NCI-H345 treated with DMSO at 0.1 percent for 48 hours (cell line): Measurements from ENCODE around the gene DNAJC25.
"Not testable (repeated sequence)": the region's sequence is repeated elsewhere in the genome, so short reads cannot be mapped to it uniquely, and the experiment has no call there.

Source experiments
- DNase-seq: peaks from one replicate; lab custom pipeline; 2025; ENCODE audit not compliant: unreplicated experiment; lab: John Stamatoyannopoulos, UW

The DNAJC25 gene

DNA sequence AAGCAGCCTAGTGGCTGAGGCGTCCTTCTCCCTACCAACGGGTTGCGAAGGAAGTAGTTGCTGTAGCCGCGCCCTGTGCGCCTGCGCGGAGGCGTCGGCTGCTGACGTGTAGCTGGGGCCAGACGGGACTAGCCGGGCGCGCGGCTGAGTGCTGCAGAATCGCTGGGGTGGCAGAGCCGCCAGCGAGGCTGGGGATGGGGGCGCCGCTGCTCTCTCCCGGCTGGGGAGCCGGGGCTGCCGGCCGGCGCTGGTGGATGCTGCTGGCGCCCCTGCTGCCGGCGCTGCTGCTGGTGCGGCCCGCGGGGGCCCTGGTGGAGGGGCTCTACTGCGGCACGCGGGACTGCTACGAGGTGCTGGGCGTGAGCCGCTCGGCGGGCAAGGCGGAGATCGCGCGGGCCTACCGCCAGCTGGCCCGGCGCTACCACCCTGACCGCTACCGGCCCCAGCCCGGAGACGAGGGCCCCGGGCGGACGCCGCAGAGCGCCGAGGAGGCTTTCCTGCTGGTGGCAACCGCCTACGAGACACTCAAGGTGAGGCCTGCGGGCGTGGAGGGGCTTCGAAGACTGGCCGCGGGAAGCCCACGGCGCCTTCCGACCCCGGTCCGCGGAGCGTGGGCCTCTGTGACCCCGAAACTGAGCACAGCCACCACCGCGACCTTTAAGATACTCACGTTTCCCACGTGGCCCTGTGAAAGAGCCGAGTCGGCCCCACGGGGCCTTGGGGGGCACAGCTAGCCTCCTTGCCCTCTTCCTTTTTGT, at the start of gene DNAJC25:
DNAJC25 (plus strand) TSS at position 121 of the 758 bp plus-strand sequence; CDS start at position 195, 74 bp downstream.
- peak; percentile 96 for DNase-seq

DNA sequence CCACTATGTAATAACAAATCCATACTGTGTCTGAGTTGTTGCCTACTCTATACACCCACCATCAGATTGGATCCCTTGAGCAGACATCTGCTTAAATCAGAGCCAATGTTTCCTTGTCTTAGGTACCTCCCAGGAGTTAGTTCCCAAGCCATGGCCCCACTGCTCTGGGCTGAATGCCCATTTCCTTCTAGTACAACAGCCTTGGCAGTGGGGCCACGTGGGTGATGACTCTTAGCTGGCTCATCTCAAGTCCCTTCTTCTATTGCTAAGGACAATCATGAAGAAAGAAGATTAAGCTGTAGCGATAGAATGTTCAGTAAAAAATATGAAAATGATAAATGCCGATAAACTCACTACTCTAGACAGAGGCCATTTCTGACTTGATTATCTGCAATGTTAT, 48.2 kb upstream of the DNAJC25 start:
- DNase-seq: no peak

DNA sequence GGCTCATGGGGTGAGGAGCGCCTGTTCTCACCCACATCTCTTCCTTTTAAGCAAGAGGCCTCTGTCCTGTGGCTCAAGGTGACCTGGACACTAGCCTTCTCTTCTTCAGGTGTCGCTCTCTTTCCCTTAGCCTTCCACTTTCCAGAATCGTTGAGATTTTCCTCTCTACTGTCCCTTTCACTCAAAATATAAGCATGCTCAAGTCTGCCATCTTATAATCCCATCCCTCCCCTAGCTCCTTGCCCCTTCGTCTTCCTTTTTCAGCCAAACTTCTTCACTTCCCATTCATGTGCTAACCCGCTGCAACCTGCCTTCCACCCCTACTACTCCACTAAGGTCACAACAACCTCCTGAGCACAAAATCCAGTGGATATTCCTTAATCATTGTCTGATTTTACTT, 44.8 kb upstream of the DNAJC25 start:
- no peak for DNase-seq

DNA sequence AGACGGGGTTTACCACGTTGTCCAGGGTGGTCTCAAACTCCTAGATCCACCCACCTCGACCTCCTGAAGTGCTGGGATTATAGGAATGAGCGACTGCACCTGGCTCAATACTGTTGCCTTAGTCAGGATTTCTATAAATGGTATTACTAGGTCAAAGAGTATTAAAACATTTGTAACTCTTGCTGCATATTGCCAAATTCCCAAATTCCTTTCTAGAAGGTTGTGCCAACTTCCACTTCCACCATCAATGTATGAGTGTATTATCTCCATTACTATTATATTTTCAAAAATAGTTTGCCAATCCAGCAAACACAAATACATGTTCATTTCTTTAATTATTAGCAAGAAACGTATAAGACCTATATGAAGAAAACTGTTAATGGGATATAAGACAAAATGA, 42.3 kb upstream of the DNAJC25 start:
- no peak for DNase-seq

DNA sequence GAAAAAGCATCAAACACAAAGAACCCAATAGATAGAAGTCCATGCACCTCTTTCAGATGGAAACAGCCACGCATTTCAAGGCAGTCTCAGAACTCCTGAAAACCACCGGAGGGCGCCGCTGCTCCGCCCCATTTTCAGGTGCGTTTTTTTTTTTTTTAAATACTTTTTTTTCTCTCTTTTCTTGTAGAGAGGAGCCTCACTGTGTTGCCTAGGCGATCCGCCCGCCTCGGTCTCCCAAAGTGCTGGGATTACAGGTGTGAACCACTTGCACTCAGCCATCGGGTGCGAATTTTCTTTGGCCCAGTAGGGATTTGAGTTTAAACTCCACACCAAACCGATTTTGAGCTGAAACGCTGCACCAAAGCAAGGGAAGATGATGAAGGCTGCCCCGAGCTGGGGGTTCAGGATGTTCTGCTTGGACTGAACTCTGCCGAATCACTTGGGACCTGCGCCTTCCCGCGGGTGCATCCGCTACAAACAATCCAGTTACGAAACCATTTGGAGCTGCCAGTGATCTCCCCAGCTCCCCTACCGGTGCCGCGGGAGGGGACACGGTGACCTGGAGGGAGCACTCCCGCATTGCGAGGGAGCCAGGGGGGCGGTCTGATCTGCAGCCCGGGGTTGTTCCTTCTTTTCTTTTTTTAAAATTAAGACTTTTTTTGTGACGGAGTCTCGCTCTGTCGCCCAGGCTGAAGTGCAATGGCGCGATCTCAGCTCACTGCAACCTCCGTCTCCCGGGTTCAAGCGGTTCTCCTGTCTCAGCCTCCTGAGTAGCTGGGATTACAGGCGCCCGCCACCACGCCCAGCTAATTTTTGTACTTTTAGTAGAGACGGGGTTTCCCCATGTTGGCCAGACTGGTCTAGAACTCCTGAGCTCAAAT, 33.0 kb upstream of the DNAJC25 start:
- peak; percentile 36 for DNase-seq

DNA sequence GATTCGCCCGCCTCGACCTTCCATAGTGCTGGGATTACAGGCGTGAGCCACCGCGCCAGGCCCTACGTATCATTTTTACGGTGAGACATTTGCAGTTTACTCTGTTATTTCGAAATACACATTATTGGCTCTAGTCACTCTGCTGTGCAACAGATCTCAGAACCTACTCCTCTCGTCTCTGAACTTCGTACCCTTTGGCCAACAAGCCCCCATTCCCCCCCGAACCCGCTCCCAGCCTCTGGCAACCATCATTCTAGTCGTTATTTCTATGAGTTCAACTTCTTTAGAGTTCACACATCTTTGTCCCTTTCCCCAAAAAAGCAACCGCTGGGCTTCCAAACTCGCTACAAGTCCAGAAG, 32.4 kb upstream of the DNAJC25 start:
- no peak for DNase-seq

DNA sequence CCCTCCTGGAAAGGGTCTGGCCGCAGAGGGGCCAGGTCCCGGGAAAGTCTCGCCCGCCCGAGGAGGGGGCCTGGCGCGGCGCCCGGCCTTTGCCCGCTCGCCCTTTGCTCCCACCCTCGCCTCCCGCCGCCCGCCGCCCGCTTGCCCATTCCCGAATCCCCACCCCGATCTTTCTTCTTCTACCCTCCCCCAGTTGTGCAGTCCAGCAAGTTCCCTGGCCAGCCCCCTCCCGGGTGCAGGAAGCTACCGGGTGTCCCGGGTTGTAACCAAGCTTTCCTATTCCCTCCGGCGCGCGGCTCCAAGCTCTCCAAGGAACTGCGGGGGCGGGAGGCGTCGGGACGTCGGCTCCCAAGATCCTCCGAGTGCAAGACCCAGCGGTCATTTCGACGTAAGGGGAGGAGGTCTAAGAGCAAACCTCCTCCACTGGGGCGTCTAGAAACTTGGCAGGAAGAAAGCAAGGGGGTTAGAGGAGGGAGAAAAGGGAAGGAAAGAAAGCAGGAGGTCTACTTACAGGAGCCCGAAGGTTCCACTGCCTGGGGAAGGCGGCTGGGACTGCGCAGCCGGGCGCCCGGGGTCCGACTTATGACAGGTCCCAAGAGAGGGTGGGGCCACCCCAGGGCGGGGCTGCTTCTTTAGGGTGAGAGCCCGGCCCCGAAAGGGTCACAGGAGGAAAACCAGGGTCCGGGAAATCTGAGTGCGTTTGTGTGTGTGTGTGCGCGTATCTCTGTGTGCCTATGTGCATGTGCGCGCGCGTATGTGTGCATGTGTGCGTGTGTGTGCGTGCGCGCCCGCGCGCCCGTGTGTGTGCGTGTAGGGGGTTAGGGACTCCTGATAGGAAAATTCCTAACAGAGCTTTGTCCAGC, 31.8 kb upstream of the DNAJC25 start, which contains the start of gene PTGR1:
PTGR1 (minus strand) TSS at position 556 of the 863 bp plus-strand sequence. CDS start 2,225 bp downstream, outside the sequence.
- DNase-seq: no peak

DNA sequence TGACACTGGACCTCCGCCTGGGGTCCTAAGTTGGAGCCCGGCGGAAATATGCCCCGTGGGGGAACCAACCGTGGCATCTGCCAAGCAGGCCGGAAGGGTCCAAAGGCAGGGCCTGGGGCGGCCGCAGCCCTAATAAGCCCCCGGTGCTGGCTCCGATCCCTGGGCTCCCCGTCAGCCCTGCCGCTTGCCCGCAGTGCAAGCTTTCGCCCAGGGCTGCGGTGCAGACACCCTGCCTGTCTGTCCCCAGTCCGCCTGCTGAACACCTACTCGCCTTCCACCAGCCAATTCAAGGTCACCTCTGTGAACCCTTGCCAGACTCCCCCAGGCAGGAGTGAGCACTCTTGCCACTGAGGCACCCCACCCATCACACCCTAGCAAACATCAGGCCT, 31.2 kb upstream of the DNAJC25 start:
- DNase-seq: no peak

DNA sequence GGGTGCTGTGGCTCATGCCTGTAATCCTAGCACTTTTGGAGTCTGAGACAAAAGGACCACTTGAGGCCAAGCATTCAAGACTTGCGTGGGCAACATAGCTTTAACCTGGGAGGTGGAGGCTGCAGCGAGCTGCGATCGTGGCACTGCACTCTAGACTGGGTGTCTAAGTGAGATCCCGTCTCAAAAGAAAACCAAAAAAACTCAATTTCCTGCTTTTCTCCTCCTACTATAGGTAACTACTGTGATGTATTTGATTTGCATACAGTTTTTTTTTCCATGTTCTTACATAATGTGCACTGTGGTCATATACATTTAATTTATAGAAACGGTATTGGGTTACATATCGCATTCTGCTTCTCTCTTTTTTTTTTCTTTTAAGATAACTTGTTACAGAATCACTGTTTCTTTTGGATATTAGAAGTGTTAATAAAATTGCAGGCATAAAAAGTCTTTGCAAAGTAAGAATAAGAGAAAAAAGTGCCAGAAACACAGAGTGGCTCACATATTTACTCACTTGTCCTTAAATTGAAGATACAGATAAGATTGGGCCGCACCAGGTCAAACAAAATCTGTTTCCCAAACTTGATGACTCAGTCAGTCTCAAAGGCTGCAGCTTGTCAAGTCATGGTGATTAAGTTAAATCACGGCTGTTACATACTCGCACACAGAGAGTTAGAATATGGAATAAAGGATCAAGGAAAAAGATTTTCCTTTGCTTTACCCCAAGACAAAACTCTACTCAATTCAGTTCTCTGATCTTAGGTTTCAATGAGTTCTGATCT, 29.7 kb upstream of the DNAJC25 start:
- no peak for DNase-seq

DNA sequence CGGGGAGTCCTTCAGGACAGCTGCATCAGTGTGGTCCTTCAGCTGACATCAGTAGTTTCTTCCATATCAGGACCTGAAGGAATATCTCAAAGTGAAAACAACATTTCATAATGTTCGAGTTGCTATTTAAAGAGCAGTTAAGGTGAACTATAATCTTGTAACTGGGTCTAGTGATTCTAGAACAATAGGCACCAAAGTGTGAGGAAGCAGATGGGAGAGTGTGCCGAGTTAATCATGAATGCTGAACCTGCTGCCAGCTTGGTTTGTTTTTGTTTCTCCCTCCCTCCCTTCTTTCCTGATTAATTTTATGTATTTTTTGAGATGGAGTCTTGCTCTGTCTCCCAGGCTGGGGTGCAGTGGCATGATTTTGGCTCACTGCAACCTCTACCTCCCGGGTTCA, 28.1 kb upstream of the DNAJC25 start:
- DNase-seq: no peak

DNA sequence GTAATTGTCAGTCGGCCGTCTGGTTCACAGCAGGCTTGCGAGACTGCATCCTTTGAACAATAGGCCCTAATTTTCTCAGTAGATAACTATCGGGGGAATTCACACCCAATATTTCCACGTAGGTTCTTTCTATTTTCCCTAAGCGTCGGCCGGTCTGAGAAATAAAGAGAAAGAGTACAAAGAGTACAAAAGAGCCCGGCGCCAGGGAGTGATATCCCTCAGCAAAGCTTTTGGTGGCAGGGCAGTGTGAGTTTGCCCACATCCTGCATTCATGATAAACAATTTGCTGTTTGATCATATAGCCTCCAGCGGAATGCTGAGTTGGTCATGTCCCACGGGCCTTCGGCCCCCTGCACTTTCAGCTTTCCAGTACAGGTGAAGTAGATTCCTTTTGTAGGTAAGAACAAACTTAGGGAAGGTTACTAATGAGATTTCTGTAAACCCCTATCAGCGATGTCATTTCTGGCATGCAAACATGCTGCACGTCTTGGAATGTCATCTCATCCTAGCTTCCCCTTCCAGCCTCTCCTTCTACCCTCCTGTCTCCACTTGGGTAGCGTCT, 27.0 kb upstream of the DNAJC25 start:
- DNase-seq: no peak

DNA sequence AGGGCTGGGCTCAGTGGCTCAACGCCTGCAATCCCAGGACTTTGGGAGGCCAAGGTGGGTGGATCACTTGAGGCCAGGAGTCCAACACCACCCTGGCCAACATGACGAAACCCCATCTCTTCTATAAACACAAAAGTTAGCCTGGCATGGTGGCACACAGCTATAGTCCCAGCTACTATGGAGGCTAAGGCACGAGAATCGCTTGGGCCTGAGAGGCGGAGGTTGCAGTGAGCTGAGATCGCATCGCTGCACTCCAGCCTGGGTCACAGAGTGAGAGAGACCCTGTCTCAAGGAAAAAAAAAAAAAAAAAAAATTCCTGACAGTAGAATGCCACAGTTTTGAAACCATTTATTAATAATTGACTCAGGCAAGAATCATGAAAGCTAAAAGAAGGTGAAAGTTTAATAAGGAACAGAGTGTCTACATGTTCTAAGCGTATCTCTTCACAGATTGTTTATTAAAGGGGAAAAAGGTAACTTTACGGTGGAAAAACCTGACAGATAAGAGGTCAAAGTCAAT, 26.0 kb upstream of the DNAJC25 start:
- no peak for DNase-seq

DNA sequence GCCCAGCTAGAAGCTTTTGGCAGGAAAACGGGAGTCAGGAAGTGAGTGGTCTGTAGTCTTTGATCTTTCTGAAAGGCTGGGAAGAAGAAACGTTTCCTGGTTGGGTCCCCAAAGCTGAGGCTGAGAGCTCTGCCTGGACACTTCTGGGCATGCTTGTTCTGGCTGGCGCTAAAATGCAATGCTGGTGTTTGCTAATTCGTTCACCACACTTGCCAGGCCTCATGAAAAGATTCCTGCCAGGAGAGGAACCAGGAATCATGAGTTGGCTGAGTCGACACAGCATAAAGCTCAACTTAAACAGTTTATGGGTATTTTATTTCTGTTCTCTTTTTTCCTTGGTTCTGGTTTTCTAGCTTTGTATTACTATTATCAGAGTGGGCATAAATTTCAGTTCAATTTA, 21.0 kb upstream of the DNAJC25 start:
- DNase-seq: no peak

DNA sequence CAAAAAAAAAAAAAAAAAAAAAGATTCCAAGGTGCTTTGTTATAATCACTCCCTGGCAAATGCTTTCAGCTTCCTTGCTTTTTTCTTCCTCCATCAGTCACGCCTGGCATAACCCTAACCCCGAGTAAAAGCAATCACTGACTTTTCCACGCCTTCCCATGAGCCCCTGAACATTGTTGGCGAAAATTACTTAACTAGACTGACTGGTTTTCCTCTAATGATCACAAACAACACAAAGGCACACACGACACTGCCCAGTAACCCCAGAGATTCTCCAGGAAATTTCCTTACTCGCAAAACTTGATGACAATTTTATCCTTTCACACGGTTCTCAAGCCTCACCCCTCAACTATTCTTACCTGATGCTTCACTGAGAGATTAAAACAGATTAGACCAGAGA, 20.3 kb upstream of the DNAJC25 start:
- no peak for DNase-seq

DNA sequence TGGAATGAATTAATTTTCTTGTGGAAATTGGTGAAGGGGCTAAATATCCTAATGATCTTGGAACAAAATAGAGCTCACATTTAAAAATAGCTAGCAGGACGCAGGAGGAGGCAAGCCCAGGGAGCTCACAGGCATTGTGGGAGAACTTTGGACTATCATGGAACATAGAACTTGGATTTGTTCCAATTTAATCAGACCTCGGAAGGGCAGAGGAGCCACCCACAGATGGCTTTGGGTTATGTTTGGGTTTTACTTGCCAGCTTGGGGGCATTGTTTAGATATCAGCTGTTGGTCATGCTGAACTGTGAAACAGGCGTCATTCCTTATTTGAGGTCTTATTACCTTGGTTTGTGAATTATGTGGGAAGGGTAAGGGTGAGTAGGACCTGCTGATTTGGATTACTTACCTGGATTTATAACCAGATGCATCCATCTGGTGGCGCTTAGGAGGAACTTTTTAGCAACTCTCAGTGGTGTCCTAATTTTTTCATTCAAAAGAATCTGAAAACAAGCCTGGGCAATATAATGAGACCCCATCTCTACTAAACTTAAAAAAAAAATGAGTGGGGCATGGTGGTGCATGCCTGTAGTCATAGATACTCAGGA, 17.6 kb upstream of the DNAJC25 start:
- no peak for DNase-seq

DNA sequence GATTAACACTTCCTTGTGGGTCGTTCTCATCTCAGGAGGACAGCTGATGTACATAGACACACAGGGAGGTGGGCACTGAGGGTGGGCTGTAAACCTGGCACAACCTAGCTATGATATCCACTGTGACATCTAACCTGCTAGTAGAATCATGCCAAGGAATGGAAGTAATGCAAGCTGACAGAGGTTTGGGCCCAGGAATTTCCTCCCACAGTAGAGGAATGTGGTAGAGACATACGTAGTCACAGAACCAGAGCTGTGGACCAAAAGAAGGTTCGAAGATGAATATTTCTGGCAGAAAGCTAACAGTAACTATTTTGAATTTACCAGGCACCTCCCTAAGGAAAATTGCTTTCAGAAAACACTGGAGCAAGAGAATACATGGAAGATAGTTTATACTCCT, 15.2 kb upstream of the DNAJC25 start:
- DNase-seq: no peak

DNA sequence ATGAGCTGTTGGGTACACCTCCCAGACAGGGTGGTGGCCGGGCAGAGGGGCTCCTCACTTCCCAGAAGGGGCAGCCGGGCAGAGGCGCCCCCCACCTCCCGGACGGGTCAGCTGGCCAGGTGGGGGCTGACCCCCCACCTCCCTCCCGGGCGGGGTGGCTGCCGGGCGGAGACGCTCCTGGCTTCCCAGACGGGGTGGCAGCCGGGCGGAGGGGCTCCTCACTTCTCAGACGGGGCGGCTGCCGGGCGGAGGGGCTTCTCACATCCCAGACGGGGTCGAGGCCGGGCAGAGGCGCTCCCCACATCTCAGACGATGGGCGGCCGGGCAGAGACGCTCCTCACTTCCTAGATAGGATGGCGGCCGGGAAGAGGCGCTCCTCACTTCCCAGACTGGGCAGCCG, 13.8 kb upstream of the DNAJC25 start:
- DNase-seq: not testable (repeated sequence)

DNA sequence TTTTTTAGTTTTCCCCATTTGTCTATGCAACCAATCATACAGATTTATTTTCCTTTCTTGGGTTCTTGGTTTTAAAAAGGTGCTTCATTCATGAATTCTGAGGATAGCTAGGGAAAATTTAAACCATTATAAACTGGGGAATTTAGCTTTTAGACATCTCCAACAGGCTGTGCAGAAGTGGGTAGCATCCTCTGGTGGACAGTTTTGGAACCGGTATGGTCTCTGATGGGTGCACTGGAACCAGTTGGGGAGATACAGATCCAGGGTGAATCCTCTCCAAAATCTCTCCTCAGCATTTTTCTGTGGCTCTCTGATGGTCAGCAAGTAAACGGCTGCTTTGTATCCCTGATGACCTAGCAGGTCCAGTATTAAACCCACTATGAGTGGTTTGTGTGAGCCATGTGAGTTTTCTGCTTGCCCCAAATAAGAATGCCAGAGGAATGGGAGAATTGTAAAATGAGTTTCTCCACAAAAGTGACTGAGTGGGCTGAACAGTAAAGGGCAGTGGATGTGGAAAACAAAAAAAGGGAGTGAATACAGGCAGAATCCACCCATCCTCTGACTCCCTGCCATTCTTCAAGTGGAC, 9.1 kb upstream of the DNAJC25 start:
- no peak for DNase-seq

DNA sequence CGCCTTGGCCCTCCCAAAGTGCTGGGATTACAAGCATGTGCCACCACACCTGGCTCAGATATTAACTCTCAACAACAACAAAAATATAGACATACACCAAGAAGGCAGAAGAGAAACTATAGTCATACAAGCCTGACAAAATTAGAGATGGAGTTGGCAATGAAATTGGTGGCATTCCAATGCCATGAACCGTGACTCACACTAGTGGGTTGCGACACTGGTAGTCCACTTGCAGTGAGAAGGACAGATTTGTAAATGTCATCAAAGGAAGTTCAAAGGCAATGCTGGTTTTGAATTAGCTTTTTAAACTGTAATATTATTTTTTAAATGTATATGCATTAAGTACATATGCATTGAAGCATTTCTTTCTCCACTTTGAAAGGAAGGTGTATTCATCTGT, 8.5 kb upstream of the DNAJC25 start:
- no peak for DNase-seq
